GM12878 (cell line): Measurements from ENCODE around the gene LRRC57. TPM values are rescaled to one million over a fixed set of nuclear protein-coding genes. Genes with fewer than 3 reads are reported as not detected.

Source experiments
- ATAC-seq: fragments of 200-7000 bp; cut with Tn5 transposase; 3 replicates; pipeline ENCODE4 v1.9.1; 2020; ENCODE audit warnings: mild to moderate bottlenecking, moderate library complexity
- BruUV-seq: library from RNA; stranded (reverse); fragments of 400-500 nt; replicated peaks from 2 replicates; lab custom pipeline; 2021; lab: Mats Ljungman, UMichigan
- CTCF ChIA-PET: fragments of 300-600 bp; sonication (Branson Sonifier 250); formaldehyde crosslinking; extraction: SDS; loops from one replicate; lab custom pipeline; 2021; ENCODE audit warnings: inconsistent platforms; lab: Yijun Ruan, JAX
- POLR2A ChIA-PET: fragments of 350-600 bp; formaldehyde crosslinking; extraction: SDS; loops from one replicate; lab custom pipeline; 2021; ENCODE audit warnings: inconsistent platforms; lab: Charles Lee
- RAD21 ChIA-PET: fragments of 300-600 bp; sonication (Branson Sonifier 250); formaldehyde crosslinking; loops from one replicate; lab custom pipeline; 2023; ENCODE audit warnings: antibody characterized with exemption; ENCODE audit not compliant: unreplicated experiment; lab: Charles Lee
- SMC1A ChIA-PET: fragments of 300-600 bp; sonication (Branson Sonifier 250); formaldehyde crosslinking; loops from one replicate; lab custom pipeline; 2023; ENCODE audit not compliant: unreplicated experiment, uncharacterized antibody; lab: Charles Lee
- DNase-seq: peaks from one replicate; pipeline ENCODE4 v3.0.0-alpha.2; 2011; ENCODE audit warnings: low read depth, low spot score
- FAIRE-seq: peaks from 3 replicates; lab custom pipeline; 2011; peaks lifted over from hg19 to GRCh38; lab: Jason Lieb, UNC
- H2AFZ ChIP-seq: 2 replicates; pipeline ENCODE4 v1.6.0; 2011; ENCODE audit warnings: low read depth, low read length, control low read depth; ENCODE audit not compliant: control insufficient read depth
- H3K27ac ChIP-seq: 2 replicates; pipeline ENCODE4 v1.5.1; 2011; ENCODE audit warnings: control low read depth; ENCODE audit not compliant: control insufficient read depth, insufficient read depth
- H3K27me3 ChIP-seq, 2 experiments: replicated peaks in 1 of 2; 2 replicates each; pipeline versions ENCODE4 v1.6.0 to v1.6.1; 2011; ENCODE audit warnings: low read length in 1 of 2; ENCODE audit not compliant: control insufficient read depth in 2 of 2, insufficient read depth in 2 of 2
- H3K36me3 ChIP-seq, 2 experiments: 2 replicates each; pipeline ENCODE4 v1.5.1; 2011; ENCODE audit warnings: low read length in 1 of 2; ENCODE audit not compliant: control insufficient read depth in 2 of 2, insufficient read depth in 2 of 2
- H3K4me1 ChIP-seq: 2 replicates; pipeline ENCODE4 v1.6.1; 2011; ENCODE audit warnings: mild to moderate bottlenecking, low read length, moderate library complexity, mixed read lengths; ENCODE audit not compliant: control insufficient read depth, insufficient read depth
- H3K4me2 ChIP-seq: 2 replicates; pipeline ENCODE4 v1.6.0; 2011; ENCODE audit warnings: control low read depth; ENCODE audit not compliant: control insufficient read depth, insufficient read depth
- H3K4me3 ChIP-seq: fragments of 200-600 bp; sonication (generic); 2 replicates; pipeline ENCODE4 v1.5.1; 2016
- H3K79me2 ChIP-seq: 2 replicates; pipeline ENCODE4 v1.6.0; 2011; ENCODE audit warnings: low read length; ENCODE audit not compliant: control insufficient read depth, insufficient read depth
- H3K9ac ChIP-seq: 2 replicates; pipeline ENCODE4 v1.8.0; 2011; ENCODE audit warnings: low read length, control low read depth, mixed read lengths; ENCODE audit not compliant: control insufficient read depth, insufficient read depth
- H3K9me3 ChIP-seq: replicated peaks from 3 replicates; pipeline ENCODE4 v1.5.1; 2011; ENCODE audit warnings: mild to moderate bottlenecking, low read length; ENCODE audit not compliant: control insufficient read depth, insufficient read depth
- H4K20me1 ChIP-seq: 2 replicates; pipeline ENCODE4 v1.6.0; 2011; ENCODE audit not compliant: control insufficient read depth, insufficient read depth
- BACH1 ChIP-seq: fragments of 450-650 bp; IDR thresholded peaks from 2 replicates; pipeline ENCODE4 v1.6.1; 2017; ENCODE audit warnings: mild to moderate bottlenecking, borderline replicate concordance
- CREB1 ChIP-seq: IDR thresholded peaks from 2 replicates; pipeline ENCODE4 v1.6.1; 2012; ENCODE audit warnings: low read depth, mild to moderate bottlenecking, inconsistent platforms
- DPF2 ChIP-seq: fragments of 450-650 bp; IDR thresholded peaks from 2 replicates; pipeline ENCODE4 v1.6.1; 2017; ENCODE audit warnings: mild to moderate bottlenecking
- EED ChIP-seq: sonication (generic); IDR thresholded peaks from 2 replicates; pipeline ENCODE4 v1.6.1; 2016; ENCODE audit warnings: antibody characterized with exemption, low read depth
- GATAD2B ChIP-seq: fragments of 450-650 bp; conservative IDR thresholded peaks from 2 replicates; pipeline ENCODE4 v1.6.1; 2017; ENCODE audit warnings: low read depth, mild to moderate bottlenecking, moderate library complexity
- IRF3 ChIP-seq: fragments of 450-650 bp; IDR thresholded peaks from 2 replicates; pipeline ENCODE4 v1.6.1; 2014; ENCODE audit warnings: mild to moderate bottlenecking
- MXI1 ChIP-seq: fragments of 150-350 bp; IDR thresholded peaks from 2 replicates; pipeline ENCODE4 v1.6.1; 2011; ENCODE audit warnings: low read depth, mild to moderate bottlenecking, inconsistent platforms, low read length, improper control_type of control experiment
- NR2F1 ChIP-seq: fragments of 450-650 bp; conservative IDR thresholded peaks from 2 replicates; pipeline ENCODE4 v1.6.1; 2017; ENCODE audit warnings: mild to moderate bottlenecking
- PKNOX1 ChIP-seq: fragments of 450-650 bp; IDR thresholded peaks from 2 replicates; pipeline ENCODE4 v1.6.1; 2016; ENCODE audit warnings: mild to moderate bottlenecking
- POLR2AphosphoS5 ChIP-seq: IDR thresholded peaks from 2 replicates; pipeline ENCODE4 v1.6.1; 2011; ENCODE audit warnings: mild to moderate bottlenecking, low read length, inconsistent platforms
- RBBP5 ChIP-seq: fragments of 200-600 bp; sonication (generic); conservative IDR thresholded peaks from 2 replicates; pipeline ENCODE4 v1.6.1; 2016
- SMAD5 ChIP-seq: IDR thresholded peaks from 2 replicates; pipeline ENCODE4 v1.6.1; 2016; ENCODE audit warnings: antibody characterized with exemption, low read depth
- SMARCA5 ChIP-seq: fragments of 450-650 bp; IDR thresholded peaks from 2 replicates; pipeline ENCODE4 v1.6.1; 2017; ENCODE audit warnings: mild to moderate bottlenecking
- SREBF2 ChIP-seq: IDR thresholded peaks from 2 replicates; pipeline ENCODE4 v1.6.1; 2012; ENCODE audit warnings: mild to moderate bottlenecking, low read length
- STAT1 ChIP-seq: fragments of 450-650 bp; conservative IDR thresholded peaks from 2 replicates; pipeline ENCODE4 v1.6.1; 2014; ENCODE audit warnings: antibody characterized with exemption, mild to moderate bottlenecking
- STAT3 ChIP-seq: IDR thresholded peaks from 2 replicates; pipeline ENCODE4 v1.6.1; 2011; ENCODE audit warnings: low read depth, low read length, improper control_type of control experiment
- WGBS: methylation state at CpG from one replicate; pipeline ENCODE4 v1.1.6; 2016; ENCODE audit warnings: low lambda C conversion rate; ENCODE audit not compliant: insufficient replicate concordance, insufficient coverage; ENCODE audit errors: missing lambda C conversion rate; 5-methylcytosine and 5-hydroxymethylcytosine counted together
- in situ Hi-C: fragments of 300-500 bp; cut with MboI; formaldehyde crosslinking; loops from 9 replicates; pipeline ENCODE4 v1.14.3; 2018; ENCODE audit warnings: mixed read lengths
- intact Hi-C: fragments of 100-400 bp; cut with micrococcal nuclease; formaldehyde crosslinking; loops from one replicate; pipeline ENCODE4 v1.14.2; 2022; ENCODE audit not compliant: unreplicated experiment
- polyA plus RNA-seq, 11 experiments: library from polyadenylated mRNA; depleted of rRNA in 4 of 11; unstranded in 6 of 11; stranded (reverse) in 5 of 11; fragments of >200 nt; fragmentation: Nextera tagmentation in 4 of 11; fragmentation: Illumina TruSeq in 1 of 11; extraction: Ambion mirVana in 4 of 11; extraction: Trizol in 1 of 11; gene quantifications; 1 replicate in 1 of 11; 2 replicates in 10 of 11; pipeline versions ENCODE4 v1.2.1 to v1.2.3, GENCODE V29; 2011 to 2016; ENCODE audit warnings: inconsistent platforms in 2 of 11, missing spikeins in 2 of 11, low read depth in 1 of 11
- total RNA-seq, 4 experiments: library from RNA; depleted of rRNA in 3 of 4; stranded (reverse); fragments of >200 nt in 3 of 4; fragmentation: Illumina TruSeq in 1 of 4; extraction: Trizol in 1 of 4; gene quantifications; 2 replicates each; pipeline versions ENCODE4 v1.2.1 to v1.2.3, GENCODE V29; 2013 to 2021
- TF ChIP-seq, protein P1 (sequence below): IDR thresholded peaks from 2 replicates; pipeline ENCODE4 v1.6.1; 2012; ENCODE audit warnings: low read depth, low read length, improper control_type of control experiment
- TF ChIP-seq, protein P2 (sequence below), 3 experiments: IDR thresholded peaks in 2 of 3; conservative IDR thresholded peaks in 1 of 3; 2 replicates each; pipeline ENCODE4 v1.5.1; 2011; ENCODE audit warnings: low read depth in 3 of 3, low read length in 3 of 3, mild to moderate bottlenecking in 3 of 3, control low read depth in 2 of 3, moderate library complexity in 2 of 3, inconsistent platforms in 1 of 3, mixed read lengths in 1 of 3; ENCODE audit not compliant: control insufficient read depth in 2 of 3, insufficient read depth in 1 of 3; ENCODE audit errors: extremely low read depth in 1 of 3

LRRC57 gene
- total and polyA plus RNA-seq, 10 of the 15 experiments (the other 5 are each of a cell fraction or from before 2014, with no cell fraction given): 5.2 to 15.7 (median 9.6) TPM

- no peaks in the 10 kb centered on the region for H4K20me1 ChIP-seq
- DNase-seq (peak; percentile 87), FAIRE-seq (peak; percentile 31), ATAC-seq (peak; percentile 94)
- H3K36me3 ChIP-seq: no peaks in the 10 kb centered on the region
- peak within 1 kb of the TSS; percentile 76 for H3K9ac ChIP-seq
- BruUV-seq: no TSS peak
- RAD21 ChIA-PET: interaction anchor here (0.6 to 1.6 kb wide), 9 partner anchors 27 to 388 kb away, joined by 3 to 12 read pairs (median 5); partner anchors contain the start of genes HAUS2, LRRC57 and ZNF106
- H3K9me3 ChIP-seq: peaks cover 4% of the 10 kb centered on the region; the same call in 2 of the 3 replicates
- peak within 1 kb of the TSS; percentile 97 for H3K4me2 ChIP-seq
- WGBS: under 1% methylated on average over 73 of the region's 95 CpGs
- H3K4me3 ChIP-seq: peak within 1 kb of the TSS; percentile 89
- SMC1A ChIA-PET: interaction anchor here (0.6 to 2.9 kb wide), 7 partner anchors 9 to 426 kb away, joined by 3 to 18 read pairs (median 4); partner anchors contain the start of gene ZNF106
- H3K4me1 ChIP-seq: peaks cover 24% of the 10 kb centered on the region
- peak within 1 kb of the TSS; percentile 57; the same call in 1 of the 2 replicates for H3K27ac ChIP-seq
- in situ Hi-C loops: no loop called here
- intact Hi-C loops: loop anchor here (5.0 kb wide), 1 partner anchor 77 kb away; no protein-coding TSS in a partner anchor
- H2AFZ ChIP-seq: peak within 1 kb of the TSS; percentile 97
- no peaks in the 10 kb centered on the region for H3K27me3 ChIP-seq
- peaks cover 24% of the 10 kb centered on the region for H3K79me2 ChIP-seq
- CTCF ChIA-PET: interaction anchor here (0.7 to 1.3 kb wide), 2 partner anchors 33 to 74 kb away, joined by 4 to 6 read pairs; no protein-coding TSS in a partner anchor
- POLR2A ChIA-PET: interaction anchor here (0.5 to 4.6 kb wide), 15 partner anchors 10 to 531 kb away, joined by 3 to 38 read pairs (median 5); partner anchors contain the start of genes HAUS2, LRRC57, SNAP23 and UBR1
- TF ChIP-seq MXI1 (peak; percentile 74), STAT3 (no peak), PKNOX1 (0 out of 2 replicates have a peak, but pooled peaks have one; percentile 6), RBBP5 (no peak), BACH1 (peak; percentile 58; the same call in 1 of the 2 replicates), CREB1 (0 out of 2 replicates have a peak, but pooled peaks have one; percentile 19), IRF3 (no peak), SMAD5 (peak; percentile 60; the same call in 1 of the 2 replicates), SMARCA5 (0 out of 2 replicates have a peak, but pooled peaks have one; percentile 55), SREBF2 (no peak), GATAD2B (peak; percentile 40), POLR2AphosphoS5 (peak; percentile 73), EED (0 out of 2 replicates have a peak, but pooled peaks have one; percentile 13), NR2F1 (0 out of 2 replicates have a peak, but pooled peaks have one; percentile 15), DPF2 (peak; percentile 36), STAT1 (peak; percentile 55; the same call in 1 of the 2 replicates)
- TF ChIP-seq, protein P1, sequence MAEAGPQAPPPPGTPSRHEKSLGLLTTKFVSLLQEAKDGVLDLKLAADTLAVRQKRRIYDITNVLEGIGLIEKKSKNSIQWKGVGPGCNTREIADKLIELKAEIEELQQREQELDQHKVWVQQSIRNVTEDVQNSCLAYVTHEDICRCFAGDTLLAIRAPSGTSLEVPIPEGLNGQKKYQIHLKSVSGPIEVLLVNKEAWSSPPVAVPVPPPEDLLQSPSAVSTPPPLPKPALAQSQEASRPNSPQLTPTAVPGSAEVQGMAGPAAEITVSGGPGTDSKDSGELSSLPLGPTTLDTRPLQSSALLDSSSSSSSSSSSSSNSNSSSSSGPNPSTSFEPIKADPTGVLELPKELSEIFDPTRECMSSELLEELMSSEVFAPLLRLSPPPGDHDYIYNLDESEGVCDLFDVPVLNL: peak; percentile 45; the same call in 1 of the 2 replicates
- TF ChIP-seq, protein P2, sequence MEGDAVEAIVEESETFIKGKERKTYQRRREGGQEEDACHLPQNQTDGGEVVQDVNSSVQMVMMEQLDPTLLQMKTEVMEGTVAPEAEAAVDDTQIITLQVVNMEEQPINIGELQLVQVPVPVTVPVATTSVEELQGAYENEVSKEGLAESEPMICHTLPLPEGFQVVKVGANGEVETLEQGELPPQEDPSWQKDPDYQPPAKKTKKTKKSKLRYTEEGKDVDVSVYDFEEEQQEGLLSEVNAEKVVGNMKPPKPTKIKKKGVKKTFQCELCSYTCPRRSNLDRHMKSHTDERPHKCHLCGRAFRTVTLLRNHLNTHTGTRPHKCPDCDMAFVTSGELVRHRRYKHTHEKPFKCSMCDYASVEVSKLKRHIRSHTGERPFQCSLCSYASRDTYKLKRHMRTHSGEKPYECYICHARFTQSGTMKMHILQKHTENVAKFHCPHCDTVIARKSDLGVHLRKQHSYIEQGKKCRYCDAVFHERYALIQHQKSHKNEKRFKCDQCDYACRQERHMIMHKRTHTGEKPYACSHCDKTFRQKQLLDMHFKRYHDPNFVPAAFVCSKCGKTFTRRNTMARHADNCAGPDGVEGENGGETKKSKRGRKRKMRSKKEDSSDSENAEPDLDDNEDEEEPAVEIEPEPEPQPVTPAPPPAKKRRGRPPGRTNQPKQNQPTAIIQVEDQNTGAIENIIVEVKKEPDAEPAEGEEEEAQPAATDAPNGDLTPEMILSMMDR (IDR thresholded peaks at IDR 0.05 in 2 of 3, conservative IDR thresholded peaks at IDR 0.05 in 1 of 3; ENCODE audit: control insufficient read depth in 2 of 3, extremely low read depth in 1 of 3, insufficient read depth in 1 of 3, low read depth in 3 of 3, low read length in 3 of 3): no peak; a peak in 1 of 6 replicates
These were observed 26.8 kb upstream of the LRRC57 start, which contains the start of gene STARD9 for GRCh38 chr15:42575188-42576039. Gene STARD9 (plus strand): TSS chr15:42575606. CDS start chr15:42575716, 110 bp downstream.
